B cell (primary cell): Measurements from ENCODE around the gene CNTD1. TPM values are rescaled to one million over a fixed set of nuclear protein-coding genes. Genes with fewer than 3 reads are reported as not detected.

Experiments
- ATAC-seq: fragments of 200-7000 bp; cut with Tn5 transposase; one replicate; pipeline ENCODE4 v1.10.0; 2021; ENCODE audit warnings: low read depth, mild to moderate bottlenecking, moderate number of reproducible peaks, moderate library complexity
- CTCF ChIA-PET: fragments of 350-600 bp; sonication (Branson Sonifier 250); formaldehyde crosslinking; loops from one replicate; lab custom pipeline; 2021; ENCODE audit warnings: antibody characterized with exemption, inconsistent platforms; lab: Charles Lee
- POLR2A ChIA-PET: fragments of 350-600 bp; sonication (Branson Sonifier 250); formaldehyde crosslinking; loops from one replicate; lab custom pipeline; 2021; ENCODE audit warnings: antibody characterized with exemption; lab: Charles Lee
- DNase-seq: peaks from one replicate; pipeline ENCODE4 v3.0.0; 2013
- H2AFZ ChIP-seq: 2 replicates; pipeline ENCODE4 v1.6.1; 2012; ENCODE audit warnings: mild to moderate bottlenecking, low read depth, low read length; ENCODE audit not compliant: insufficient read depth, poor library complexity, severe bottlenecking
- H3K27ac ChIP-seq, 2 donors: 1 replicate in 1 of 2; 2 replicates in 1 of 2; pipeline ENCODE4 v1.5.1; 2012 to 2013; ENCODE audit warnings: low read length in 2 of 2, mild to moderate bottlenecking in 2 of 2, moderate library complexity in 1 of 2
- H3K27me3 ChIP-seq, 4 experiments: fragments of 200-600 bp in 1 of 4; sonication (generic) in 1 of 4; replicated peaks in 1 of 4; 1 replicate in 2 of 4; 2 replicates in 2 of 4; pipeline versions ENCODE4 v1.6.1 to v1.7.0; 2013 to 2016; ENCODE audit warnings: low read length in 3 of 4, mild to moderate bottlenecking in 2 of 4, mixed read lengths in 1 of 4, moderate library complexity in 1 of 4; ENCODE audit not compliant: insufficient read depth in 4 of 4, control insufficient read depth in 3 of 4; ENCODE audit errors: control extremely low read depth in 1 of 4
- H3K36me3 ChIP-seq, 2 experiments: replicated peaks in 1 of 2; 1 replicate in 1 of 2; 2 replicates in 1 of 2; pipeline versions ENCODE4 v1.6.1 to v1.7.1; 2013; ENCODE audit warnings: low read length in 1 of 2; ENCODE audit not compliant: insufficient read depth in 2 of 2, control insufficient read depth in 1 of 2; ENCODE audit errors: control extremely low read depth in 1 of 2, extremely low read depth in 1 of 2
- H3K4me1 ChIP-seq, 2 donors: fragments of 200-600 bp in 1 of 2; sonication (generic) in 1 of 2; 1 replicate in 1 of 2; 2 replicates in 1 of 2; pipeline versions ENCODE4 v1.5.1 to v1.6.1; 2013 to 2017; ENCODE audit warnings: low read length in 2 of 2; ENCODE audit not compliant: control insufficient read depth in 2 of 2, insufficient read depth in 2 of 2
- H3K4me2 ChIP-seq: replicated peaks from 2 replicates; pipeline ENCODE3; 2012; ENCODE audit warnings: mild to moderate bottlenecking, low read depth, low read length; ENCODE audit not compliant: poor library complexity, severe bottlenecking
- H3K4me3 ChIP-seq, 5 experiments: fragments of 200-600 bp in 1 of 5; sonication (generic) in 1 of 5; 1 replicate in 3 of 5; 2 replicates in 2 of 5; pipeline versions ENCODE4 v1.5.1 to v1.7.0; 2011 to 2016; ENCODE audit warnings: low read length in 4 of 5, mild to moderate bottlenecking in 4 of 5, low read depth in 2 of 5, control low read depth in 1 of 5, moderate library complexity in 1 of 5; ENCODE audit not compliant: insufficient read depth in 1 of 5; ENCODE audit errors: control extremely low read depth in 1 of 5, extremely low read depth in 1 of 5
- H3K79me2 ChIP-seq: fragments of 200-600 bp; sonication (generic); one replicate; pipeline ENCODE4 v1.6.0; 2016; ENCODE audit warnings: low read length; ENCODE audit not compliant: control insufficient read depth, insufficient read depth
- H3K9ac ChIP-seq: fragments of 200-600 bp; sonication (generic); 2 replicates; pipeline ENCODE4 v1.6.1; 2017; ENCODE audit warnings: mild to moderate bottlenecking, low read length, moderate library complexity
- H3K9me3 ChIP-seq, 3 donors: one replicate each; pipeline versions ENCODE4 v1.6.1 to v1.7.1; 2013; ENCODE audit warnings: low read length in 2 of 3; ENCODE audit not compliant: control insufficient read depth in 2 of 3, insufficient read depth in 1 of 3; ENCODE audit errors: control extremely low read depth in 1 of 3
- H4K20me1 ChIP-seq: 2 replicates; pipeline ENCODE4 v1.6.0; 2012; ENCODE audit warnings: mild to moderate bottlenecking, low read length; ENCODE audit not compliant: insufficient read depth, control insufficient read depth, poor library complexity, severe bottlenecking
- H3K27ac Mint-ChIP-seq: one replicate; pipeline ENCODE4 v1.8.0; 2021; ENCODE audit warnings: mixed read lengths
- H3K27me3 Mint-ChIP-seq: one replicate; pipeline ENCODE4 v1.8.0; 2021; ENCODE audit warnings: mixed read lengths
- H3K4me1 Mint-ChIP-seq: one replicate; pipeline ENCODE4 v1.8.0; 2021; ENCODE audit warnings: mixed read lengths
- H3K4me3 Mint-ChIP-seq: one replicate; pipeline ENCODE4 v1.8.0; 2021; ENCODE audit warnings: mixed read lengths
- H3K9me3 Mint-ChIP-seq: one replicate; pipeline ENCODE4 v1.8.0; 2022; ENCODE audit warnings: mixed read lengths; ENCODE audit not compliant: insufficient read depth
- EZH2 ChIP-seq: IDR thresholded peaks from 2 replicates; pipeline ENCODE4 v1.6.1; 2012; ENCODE audit warnings: borderline replicate concordance, low read depth, mild to moderate bottlenecking, moderate library complexity, low read length; ENCODE audit not compliant: insufficient read depth, poor library complexity, severe bottlenecking
- WGBS: methylation state at CpG from one replicate; pipeline ENCODE4 v1.1.5; 2013; ENCODE audit warnings: missing lambda C conversion rate; ENCODE audit not compliant: insufficient coverage; 5-methylcytosine and 5-hydroxymethylcytosine counted together
- intact Hi-C: fragments of 100-400 bp; cut with micrococcal nuclease; formaldehyde crosslinking; loops from one replicate; pipeline ENCODE4 v1.10.0; 2022
- polyA plus RNA-seq: library from polyadenylated mRNA; depleted of rRNA; stranded (reverse); fragments of >200 nt; gene quantifications from 2 replicates; pipeline ENCODE4 v1.2.3, GENCODE V29; 2012
- total RNA-seq, 2 donors: library from RNA; stranded (reverse); fragments of 120-200 nt in 1 of 2; gene quantifications; 1 replicate in 1 of 2; 2 replicates in 1 of 2; pipeline versions ENCODE4 v1.2.3 to v1.2.4, GENCODE V29; 2013 to 2022
- TF ChIP-seq, protein P1 (sequence below): fragments of 200-600 bp; IDR thresholded peaks from one replicate; pipeline ENCODE4 v1.8.0; 2022; ENCODE audit warnings: antibody characterized with exemption, mild to moderate bottlenecking

The CNTD1 gene
- total and polyA plus RNA-seq, 2 donors (not counting 1 experiment from before 2014, with no cell fraction given) = not detected

GRCh38 chr17:42751628-42752027 lies 47.0 kb upstream of the CNTD1 start:
- 90% methylated on average over 3 of the region's 7 CpGs for WGBS
- Mint-ChIP-seq H3K9me3 (no peaks in the 10 kb centered on the region), H3K4me3 (no peak overlapping the region), H3K4me1 (no peaks in the 10 kb centered on the region), H3K27ac (no peak overlapping the region), H3K27me3 (peaks cover 38% of the 10 kb centered on the region)
- Histone ChIP-seq H3K27me3 (peaks cover 0 to 22% (median 7%) of the 10 kb centered on the region in 4 experiments), H3K9ac (no peak overlapping the region), H2AFZ (no peak overlapping the region), H3K9me3 (no peaks in the 10 kb centered on the region), H3K4me2 (no peak overlapping the region), H3K4me1 (no peaks in the 10 kb centered on the region), H3K36me3 (no peaks in the 10 kb centered on the region), H3K4me3 (no peak overlapping the region), H4K20me1 (no peaks in the 10 kb centered on the region), H3K27ac (no peak overlapping the region), H3K79me2 (no peaks in the 10 kb centered on the region)
- intact Hi-C loops = no loop called here
- ChIA-PET CTCF (interaction anchor here (0.6 kb wide), 1 partner anchor 8 kb away, joined by 3 read pairs; no protein-coding TSS in a partner anchor), POLR2A (interaction anchor here (0.6 kb wide), 1 partner anchor 16 kb away, joined by 3 read pairs; no protein-coding TSS in a partner anchor)
- DNase-seq (no peak), ATAC-seq (no peak)
- TF ChIP-seq EZH2 = no peak
- TF ChIP-seq, protein P1, sequence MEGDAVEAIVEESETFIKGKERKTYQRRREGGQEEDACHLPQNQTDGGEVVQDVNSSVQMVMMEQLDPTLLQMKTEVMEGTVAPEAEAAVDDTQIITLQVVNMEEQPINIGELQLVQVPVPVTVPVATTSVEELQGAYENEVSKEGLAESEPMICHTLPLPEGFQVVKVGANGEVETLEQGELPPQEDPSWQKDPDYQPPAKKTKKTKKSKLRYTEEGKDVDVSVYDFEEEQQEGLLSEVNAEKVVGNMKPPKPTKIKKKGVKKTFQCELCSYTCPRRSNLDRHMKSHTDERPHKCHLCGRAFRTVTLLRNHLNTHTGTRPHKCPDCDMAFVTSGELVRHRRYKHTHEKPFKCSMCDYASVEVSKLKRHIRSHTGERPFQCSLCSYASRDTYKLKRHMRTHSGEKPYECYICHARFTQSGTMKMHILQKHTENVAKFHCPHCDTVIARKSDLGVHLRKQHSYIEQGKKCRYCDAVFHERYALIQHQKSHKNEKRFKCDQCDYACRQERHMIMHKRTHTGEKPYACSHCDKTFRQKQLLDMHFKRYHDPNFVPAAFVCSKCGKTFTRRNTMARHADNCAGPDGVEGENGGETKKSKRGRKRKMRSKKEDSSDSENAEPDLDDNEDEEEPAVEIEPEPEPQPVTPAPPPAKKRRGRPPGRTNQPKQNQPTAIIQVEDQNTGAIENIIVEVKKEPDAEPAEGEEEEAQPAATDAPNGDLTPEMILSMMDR = no peak

GRCh38 chr17:42754782-42755181 lies 43.9 kb upstream of the CNTD1 start:
- H3K27ac Mint-ChIP-seq = no peak overlapping the region
- Histone ChIP-seq H3K27me3 (peaks cover 0 to 14% (median 7%) of the 10 kb centered on the region in 4 experiments), H3K79me2 (no peaks in the 10 kb centered on the region), H3K9ac (no peak overlapping the region), H3K4me3 (no peak overlapping the region), H2AFZ (no peak overlapping the region), H4K20me1 (no peaks in the 10 kb centered on the region), H3K4me2 (no peak overlapping the region), H3K27ac (no peak overlapping the region), H3K9me3 (no peaks in the 10 kb centered on the region), H3K4me1 (peaks cover 2% of the 10 kb centered on the region in 2 donors), H3K36me3 (no peaks in the 10 kb centered on the region)
- POLR2A ChIA-PET = no interaction called here
- 93% methylated on average over 2 of the region's 3 CpGs for WGBS
- intact Hi-C loops = no loop called here
- H3K9me3 Mint-ChIP-seq = no peaks in the 10 kb centered on the region
- ATAC-seq (no peak), DNase-seq (no peak)
- H3K4me1 Mint-ChIP-seq = peaks cover 2% of the 10 kb centered on the region
- TF ChIP-seq, protein P1 = no peak
- TF ChIP-seq EZH2 = no peak
- H3K4me3 Mint-ChIP-seq = no peak overlapping the region
- CTCF ChIA-PET = interaction anchor here (1.0 kb wide), 1 partner anchor 9 kb away, joined by 5 read pairs; no protein-coding TSS in a partner anchor
- peaks cover 31% of the 10 kb centered on the region for H3K27me3 Mint-ChIP-seq
